KG1 (cell line): ENCODE data around the gene CEP97.
"Not testable (repeated sequence)": the region's sequence is repeated elsewhere in the genome, so short reads cannot be mapped to it uniquely, and the experiment has no call there.

Experiments
- DNase-seq: peaks from one replicate; lab custom pipeline; 2025; lab: John Stamatoyannopoulos, UW

CEP97 gene

DNA sequence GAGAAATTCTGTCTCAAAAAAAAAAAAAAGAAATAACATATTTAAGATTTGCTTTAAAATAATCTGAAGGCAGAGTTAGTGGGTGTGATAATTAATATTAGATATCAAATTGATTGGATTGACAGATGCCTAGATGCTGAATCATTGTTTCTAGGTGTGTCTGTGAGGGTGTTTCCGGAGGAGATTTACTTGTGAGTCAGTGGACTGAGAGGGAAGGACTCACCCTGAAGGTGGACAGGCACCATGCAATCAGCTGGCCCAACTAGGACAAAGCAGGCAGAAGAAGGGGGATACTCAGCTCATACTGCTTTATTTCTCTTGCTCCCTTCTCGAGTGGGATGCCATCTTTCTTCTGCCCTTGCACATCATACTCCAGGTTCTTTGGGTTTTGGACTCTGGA, 21.2 kb upstream of the CEP97 start:
- DNase-seq: no peak

DNA sequence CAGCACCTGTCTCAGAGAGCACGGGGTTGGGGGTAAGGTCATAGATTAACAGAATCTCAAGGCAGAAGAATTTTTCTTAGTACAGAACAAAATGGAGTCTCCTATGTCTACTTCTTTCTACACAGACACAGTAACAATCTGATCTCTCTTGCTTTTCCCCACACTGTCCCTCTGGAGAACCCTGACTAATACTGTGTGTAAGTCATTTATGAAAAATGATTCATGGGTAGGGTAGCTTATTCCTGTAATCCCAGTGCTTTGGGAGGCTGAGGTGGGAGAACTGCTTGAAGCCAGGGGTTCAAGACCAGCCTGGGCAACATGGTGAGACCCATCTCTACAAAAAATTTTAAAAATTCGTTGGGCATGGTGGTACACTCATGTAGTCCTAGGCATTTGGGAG, 19.8 kb upstream of the CEP97 start:
- DNase-seq: not testable (repeated sequence)

DNA sequence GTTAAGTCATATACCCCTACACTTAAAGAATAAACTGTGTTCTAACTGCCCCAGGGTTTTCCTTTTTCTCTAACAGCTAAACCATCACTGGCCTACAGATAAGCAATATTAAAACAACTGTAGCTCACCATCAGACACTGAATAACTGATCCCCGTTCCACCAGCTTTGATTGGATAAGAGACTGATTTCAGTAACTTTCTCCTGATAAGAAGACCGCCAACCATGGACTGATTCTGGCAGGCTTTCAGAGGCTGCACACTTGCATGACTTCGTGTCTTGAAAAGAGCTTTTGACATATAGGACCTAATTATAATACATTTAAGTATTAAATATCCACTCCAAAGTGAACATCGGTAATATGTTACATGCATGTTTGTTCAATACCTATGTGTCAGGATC, 15.3 kb upstream of the CEP97 start:
- no peak for DNase-seq

DNA sequence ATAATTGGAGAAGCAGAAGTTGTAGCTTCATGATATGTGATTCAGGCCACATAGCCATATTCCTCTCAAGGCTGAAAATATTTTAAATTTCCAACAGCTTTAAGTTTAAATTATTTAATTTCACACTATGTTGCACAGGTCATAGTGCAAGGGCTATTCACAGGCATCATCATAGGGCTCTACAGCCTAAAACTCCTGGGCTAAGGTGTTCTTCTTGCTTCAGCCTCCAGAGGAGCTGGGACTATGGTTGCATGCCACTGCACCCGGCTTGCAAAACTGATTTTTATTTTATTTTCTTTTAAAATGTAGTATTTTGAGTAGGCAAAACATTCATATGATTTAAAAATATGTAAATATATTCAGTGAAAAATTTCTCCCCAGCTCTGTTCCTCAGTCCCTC, 6.0 kb upstream of the CEP97 start:
- DNase-seq: no peak

DNA sequence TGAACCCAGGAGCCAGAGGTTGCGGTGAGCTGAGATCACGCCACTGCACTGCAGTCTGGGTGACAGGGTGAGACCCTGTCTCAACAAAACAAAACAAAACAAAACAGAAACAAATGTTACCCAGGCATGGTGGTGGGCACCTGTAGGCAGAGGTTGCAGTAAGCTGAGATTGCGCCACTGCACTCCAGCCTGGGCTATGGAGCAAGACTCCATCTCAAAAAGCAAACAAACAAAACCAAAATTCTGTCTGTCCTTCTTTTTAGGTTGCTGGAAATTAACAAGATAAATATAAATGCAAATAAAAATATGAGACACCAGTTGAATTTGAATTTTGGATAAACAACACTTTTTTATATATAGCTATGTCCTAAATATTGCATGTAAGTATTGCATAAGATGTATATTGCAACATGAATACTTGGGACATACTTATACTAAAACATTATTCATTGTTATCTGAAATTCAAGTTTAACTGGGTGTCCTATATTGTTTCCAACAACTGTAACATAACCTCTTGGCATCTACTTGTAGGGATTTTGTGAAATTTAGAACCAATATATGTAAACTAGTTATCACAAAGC, 4.7 kb upstream of the CEP97 start:
- no peak for DNase-seq

DNA sequence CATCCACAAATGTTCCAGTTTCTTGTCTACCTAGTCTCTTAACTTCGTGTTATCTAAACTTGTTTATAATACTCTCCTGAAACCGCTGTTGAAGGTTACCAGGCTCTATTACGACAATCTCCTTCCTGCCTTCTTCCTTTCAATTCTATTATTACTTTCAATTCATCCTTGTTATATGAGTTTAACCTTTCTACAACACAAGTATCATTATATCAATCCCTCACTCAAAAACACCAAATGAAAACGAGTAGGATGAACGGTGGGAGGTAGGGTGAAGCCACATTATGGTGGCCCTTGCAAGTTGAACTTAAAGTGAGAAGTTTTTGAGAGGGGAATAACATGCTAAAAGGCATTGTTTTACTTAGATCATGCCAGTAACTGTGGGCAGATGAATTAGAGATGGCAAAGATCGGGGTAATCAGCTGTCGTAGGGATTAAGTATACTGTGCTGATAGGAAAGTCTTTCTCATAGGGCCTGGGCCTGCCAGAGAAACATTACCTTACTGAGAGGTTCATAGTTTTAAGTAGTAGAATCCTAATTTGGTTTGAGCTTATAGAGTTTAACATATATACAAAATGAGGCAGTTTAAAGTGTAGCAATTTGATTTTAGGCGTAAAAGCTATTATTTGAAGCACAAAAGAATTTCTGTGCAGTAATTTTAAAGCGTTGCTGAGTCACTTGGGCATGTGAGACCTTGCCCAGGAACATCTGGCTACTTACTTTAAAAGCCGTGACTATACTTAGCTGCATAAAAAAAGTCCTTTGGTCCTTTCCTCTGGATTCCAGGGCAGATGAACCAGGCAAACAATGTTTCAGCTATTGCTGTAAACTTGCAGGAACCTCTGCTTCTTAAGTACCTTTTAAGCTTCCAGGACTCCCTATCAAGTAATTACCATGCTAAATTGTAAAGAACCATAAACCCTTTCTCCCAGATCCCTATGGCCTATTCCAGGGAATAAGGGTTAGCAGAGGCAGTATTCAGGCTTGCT, 3.3 kb upstream of the CEP97 start:
- DNase-seq: no peak

DNA sequence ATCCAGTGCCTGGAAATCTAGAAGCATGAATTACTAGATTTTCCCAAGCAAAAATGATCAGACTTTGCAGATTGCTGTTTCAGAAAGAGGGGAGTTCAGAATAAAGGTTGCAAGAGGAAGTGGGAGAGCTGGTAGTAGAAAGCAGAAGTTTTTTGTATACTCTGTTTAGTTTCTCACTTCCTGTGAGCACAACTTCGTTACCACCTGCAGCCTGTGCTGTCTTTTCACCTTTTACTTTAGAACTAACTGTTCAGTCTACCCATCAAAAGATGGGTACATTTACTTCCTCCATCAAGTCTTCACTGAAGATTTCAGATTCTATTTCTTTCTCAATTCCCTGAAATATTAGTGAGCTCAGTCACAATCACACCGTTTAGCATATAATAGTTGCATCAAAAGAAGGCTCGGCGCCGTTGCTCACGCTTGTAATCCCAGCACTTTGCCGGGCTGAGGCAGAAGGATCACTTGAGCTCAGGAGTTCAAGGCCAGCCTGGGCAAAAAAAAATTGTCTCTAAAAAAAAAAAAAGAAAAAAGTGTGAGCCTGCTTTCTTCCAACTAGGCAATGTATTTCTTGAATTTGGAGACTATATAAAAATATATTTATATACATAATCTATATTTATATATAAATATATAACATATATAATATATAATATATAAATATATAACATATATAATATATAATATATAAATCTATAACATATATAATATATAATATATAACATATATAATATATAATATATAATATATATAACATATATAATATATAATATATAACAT, 1.8 kb upstream of the CEP97 start:
- DNase-seq: no peak

DNA sequence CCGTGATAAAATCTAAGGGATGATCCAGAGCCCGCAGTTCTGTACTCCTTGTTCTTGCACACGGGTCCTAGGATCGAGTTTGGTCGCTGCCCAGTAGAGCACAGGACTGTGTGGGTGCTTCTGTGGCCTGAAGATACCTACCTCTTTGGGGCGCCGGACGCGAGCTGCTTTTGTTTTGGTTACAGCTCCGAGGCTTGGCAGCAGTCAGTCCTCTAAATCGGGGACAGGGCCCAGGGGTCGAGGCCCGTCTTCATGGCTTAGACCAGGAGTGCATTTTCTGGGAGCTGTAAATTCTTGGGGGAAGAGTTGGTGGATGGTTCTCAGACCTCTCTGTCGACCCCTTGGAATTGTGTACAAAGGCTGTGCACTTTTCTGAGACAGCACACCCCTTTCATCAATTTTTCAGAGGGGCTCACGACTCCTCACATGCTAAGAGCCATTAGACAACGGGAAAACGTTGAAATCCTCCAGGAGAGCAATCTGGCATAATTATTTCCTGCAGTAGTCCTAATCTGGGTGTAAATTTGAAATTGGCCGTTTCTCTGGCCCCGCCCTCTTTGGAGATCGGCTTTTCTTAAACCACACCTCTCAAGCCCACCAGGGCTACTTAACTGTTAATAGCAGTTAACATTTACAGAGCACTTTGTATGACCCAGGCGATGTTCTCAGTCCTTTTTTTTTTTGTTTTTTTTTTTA, 928 bp downstream of the CEP97 start:
- no peak for DNase-seq

DNA sequence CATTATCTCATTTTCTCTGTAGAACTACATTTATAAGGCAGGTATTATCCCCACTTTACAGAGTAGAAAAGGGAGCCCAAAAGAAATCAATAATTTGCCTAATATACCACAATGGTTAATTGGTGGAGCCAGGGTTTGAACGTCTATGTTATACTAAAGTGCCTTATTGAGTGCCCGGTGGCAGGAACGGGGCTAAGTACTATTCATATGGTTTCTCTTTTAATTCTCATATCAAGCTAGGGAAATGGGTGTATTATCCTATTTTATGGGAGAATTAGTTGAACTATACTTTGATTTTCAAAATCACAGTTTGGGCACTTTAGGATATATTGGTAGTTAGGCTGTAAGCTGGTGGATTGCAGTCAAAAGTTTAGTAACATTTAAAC, 1.5 kb downstream of the CEP97 start:
- DNase-seq: no peak

DNA sequence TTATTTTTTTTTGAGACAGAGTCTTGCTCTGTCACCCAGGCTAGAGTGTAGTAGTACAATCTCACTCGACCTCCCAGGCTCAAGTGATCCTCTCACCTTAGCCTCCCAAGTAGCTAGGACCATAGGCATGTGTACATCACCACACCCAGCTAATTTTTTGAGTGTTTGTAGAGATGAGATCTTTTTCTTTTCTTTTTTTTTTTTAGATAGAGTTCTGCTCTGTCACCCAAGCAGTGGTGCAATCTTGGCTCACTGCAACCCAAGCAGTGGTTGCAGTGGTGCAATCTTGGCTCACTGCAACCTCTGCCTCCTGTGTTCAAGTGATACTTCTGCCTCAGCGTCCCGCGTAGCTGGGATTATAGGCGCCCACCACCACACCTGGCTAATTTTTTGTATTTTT, 5.2 kb downstream of the CEP97 start:
- no peak for DNase-seq

DNA sequence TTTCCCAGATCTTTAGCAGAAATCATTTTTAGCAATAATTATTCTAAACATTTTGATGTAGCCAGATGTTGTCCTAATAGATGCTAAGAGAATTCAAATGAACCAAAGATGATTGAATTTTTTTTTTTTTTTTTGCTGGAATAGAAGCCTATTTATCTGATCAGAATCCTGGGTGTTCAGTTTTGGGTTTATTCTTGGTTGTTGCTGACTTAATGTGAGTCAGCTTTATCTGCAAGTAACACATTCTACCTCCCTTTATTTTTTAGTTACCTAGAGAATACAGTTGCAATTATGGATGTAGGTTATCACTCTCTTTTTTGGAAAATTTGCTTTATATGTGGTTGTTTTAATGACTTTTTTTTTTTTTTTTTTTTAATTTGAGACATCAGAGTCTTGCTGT, 6.4 kb downstream of the CEP97 start:
- DNase-seq: no peak

DNA sequence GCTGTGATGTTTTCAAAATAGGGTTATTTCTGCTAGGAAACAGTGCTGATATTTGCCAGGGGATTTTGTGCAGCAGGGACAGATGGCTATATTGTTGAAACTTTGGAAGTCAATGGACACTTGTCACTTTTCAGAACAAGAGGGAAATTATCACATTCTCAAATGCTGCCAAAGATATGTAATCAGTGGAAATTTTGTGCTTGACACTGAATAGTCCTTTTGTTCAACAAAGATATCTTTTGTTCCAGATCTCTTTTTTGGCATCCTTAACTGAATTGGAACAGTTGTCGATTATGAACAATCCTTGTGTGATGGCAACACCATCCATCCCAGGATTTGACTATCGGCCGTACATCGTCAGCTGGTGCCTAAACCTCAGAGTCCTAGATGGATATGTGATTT, 7.8 kb downstream of the CEP97 start:
- DNase-seq: no peak

DNA sequence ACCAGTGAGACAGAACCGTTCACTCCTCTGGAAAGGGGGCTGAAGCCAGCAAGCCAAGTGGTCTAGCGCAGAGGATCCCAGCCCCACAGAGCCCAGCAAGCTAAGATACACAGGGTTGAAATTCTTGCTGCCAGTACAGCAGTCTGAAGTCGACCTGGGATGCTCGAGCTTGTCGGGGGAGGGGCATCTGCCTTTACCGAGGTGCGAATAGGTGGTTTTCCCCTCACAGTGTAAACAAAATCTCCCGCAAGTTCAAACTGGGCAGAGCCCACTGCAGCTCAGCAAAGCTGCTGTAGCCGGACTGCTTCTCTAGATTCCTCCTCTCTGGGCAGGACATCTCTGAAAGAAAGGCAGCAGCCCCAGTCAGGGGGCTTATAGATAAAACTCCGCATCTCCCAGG, 11.4 kb downstream of the CEP97 start:
- DNase-seq: no peak

DNA sequence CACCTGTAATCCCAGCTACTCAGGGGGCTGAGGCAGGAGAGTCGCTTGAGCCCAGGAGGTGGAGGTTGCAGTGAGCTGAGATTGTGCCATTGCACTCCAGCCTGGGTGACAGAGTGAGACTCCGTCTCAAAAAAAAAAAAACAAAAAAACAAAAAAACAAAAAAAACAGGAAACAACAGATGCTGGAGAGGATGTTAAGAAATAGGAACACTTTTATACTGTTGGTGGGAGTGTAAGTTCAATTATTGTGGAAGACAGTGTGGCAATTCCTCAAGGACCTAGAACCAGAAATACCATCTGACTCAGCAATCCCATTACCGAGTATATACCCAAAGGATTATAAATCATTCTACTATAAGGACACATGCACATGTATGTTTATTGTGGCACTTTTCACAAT, 17.5 kb downstream of the CEP97 start:
- DNase-seq: not testable (repeated sequence)

DNA sequence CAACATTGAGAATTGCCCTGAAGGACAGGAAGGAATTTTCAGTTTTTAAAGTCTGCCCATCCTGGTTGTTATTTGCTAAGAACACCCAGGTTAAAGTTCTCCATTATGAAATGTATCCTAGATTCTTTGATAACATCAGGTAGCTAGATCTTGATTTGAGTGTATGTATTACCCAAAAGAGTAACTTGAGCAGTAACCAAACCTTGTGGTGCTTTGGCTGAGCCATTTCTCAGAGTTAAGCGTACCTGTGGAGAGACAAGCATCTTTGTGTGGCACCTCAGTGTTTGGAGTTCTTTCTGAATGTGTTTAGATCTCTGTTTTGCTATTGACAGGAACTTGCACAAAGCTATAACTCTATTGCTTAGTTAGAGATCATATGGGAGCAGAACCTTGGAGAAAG, 20.4 kb downstream of the CEP97 start:
- DNase-seq: no peak

DNA sequence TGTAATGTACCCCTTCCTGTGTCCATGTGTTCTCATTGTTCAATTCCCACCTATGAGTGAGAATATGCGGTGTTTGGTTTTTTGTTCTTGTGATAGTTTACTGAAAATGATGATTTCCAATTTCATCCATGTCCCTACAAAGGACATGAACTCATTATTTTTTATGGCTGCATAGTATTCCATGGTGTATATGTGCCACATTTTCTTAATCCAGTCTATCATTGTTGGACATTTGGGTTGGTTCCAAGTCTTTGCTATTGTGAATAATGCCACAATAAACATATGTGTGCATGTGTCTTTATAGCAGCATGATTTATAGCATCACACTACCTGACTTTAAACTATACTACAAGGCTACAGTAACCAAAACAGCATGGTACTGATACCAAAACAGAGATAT, 21.5 kb downstream of the CEP97 start:
- not testable (repeated sequence) for DNase-seq

DNA sequence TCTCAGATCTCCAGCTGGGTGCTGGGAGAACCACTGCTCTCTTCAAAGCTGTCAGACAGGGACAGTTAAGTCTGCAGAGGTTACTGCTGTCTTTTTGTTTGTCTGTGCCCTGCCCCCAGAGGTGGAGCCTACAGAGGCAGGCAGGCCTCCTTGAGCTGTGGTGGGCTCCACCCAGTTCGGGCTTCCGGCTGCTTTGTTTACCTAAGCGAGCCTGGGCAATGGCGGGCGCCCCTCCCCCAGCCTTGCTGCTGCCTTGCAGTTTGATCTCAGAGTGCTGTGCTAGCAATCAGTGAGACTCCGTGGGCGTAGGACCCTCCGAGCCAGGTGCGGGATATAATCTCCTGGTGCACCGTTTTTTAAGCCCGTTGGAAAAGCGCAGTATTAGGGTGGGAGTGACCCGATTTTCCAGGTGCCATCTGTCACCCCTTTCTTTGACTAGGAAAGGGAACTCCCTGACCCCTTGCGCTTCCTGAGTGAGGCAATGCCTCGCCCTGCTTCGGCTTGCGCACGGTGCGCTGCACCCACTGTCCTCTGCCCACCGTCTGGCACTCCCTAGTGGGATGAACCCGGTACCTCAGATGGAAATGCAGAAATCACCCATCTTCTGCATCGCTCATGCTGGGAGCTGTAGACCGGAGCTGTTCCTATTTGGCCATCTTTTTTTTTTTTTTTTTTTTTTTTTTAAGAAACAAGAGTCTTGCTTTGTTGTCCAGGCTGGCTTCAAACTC, 29.1 kb downstream of the CEP97 start:
- not testable (repeated sequence) for DNase-seq

DNA sequence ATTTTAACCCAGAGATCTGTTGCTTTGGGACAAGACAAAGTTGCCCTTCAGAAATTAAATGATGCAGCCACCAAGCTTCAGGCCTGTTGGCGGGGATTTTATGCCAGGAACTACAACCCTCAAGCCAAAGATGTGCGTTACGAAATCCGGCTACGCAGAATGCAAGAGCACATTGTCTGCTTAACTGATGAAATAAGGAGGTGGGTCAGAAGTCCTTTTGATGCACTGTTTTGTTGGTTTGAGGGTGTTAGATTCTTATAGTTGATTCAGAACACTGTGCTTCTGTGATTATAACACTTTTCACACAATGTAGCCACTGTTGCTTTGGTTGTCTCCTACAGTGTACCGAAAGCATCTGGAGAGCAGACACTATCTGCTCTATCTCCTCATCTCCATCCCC, 33.8 kb downstream of the CEP97 start:
- DNase-seq: no peak

DNA sequence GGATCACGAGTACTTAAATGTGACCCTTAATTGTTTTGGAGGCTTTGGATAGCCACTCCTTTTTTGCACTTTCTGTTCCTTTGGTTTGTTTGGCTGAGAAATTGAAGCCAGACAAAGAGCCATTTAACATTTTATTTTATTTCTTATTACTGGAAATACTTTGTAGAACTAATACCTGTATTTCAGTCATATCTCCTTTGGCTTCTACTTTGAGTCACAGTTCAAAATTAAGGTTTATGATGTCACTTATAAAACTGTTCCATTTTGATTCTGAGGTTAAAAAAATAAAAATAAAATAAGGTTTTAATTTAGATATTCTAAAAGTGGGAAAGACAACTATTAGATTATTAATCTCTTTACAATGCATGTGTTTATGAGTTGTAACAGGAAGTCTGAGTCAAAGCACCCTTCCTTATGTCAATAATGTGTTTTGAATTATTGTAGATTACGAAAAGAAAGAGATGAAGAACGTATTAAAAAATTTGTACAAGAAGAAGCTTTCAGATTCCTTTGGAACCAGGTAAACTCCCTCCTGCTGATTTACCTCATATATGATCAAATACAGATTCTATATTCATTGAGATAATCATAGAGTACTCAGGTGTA, 37.7 kb downstream of the CEP97 start:
- DNase-seq: no peak

DNA sequence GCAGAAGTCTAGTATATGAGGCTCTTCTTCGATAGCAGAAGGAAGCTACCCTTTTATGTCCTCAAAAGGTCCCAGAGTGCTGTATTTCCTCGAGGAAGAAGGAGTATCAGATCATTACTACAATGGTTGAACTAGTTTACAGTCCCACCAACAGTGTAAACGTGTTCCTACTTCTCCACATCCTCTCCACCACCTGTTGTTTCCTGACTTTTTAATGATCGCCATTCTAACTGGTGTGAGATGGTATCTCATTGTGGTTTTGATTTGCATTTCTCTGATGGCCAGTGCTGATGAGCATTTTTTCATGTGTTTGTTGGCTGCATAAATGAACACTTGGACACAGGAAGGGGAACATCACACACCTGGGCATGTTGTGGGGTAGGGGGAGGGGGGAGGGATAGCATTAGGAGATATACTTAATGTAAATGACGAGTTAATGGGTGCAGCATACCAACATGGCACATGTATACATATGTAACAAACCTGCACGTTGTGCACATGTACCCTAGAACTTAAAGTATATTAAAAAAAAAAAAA, 53.4 kb downstream of the CEP97 start:
- DNase-seq: not testable (repeated sequence)
